ENCODE data around the gene GRB14. TPM values are rescaled to one million over a fixed set of nuclear protein-coding genes. Genes with fewer than 3 reads are reported as not detected.

Gene GRB14
- total and polyA plus RNA-seq, 2 of the 13 experiments (the other 11 are each of a cell fraction or from before 2014, with no cell fraction given), result 4.6 to 5.8 TPM

GRCh38 chr2:164661349-164661748, 40.1 kb upstream of the GRB14 start:
- Histone ChIP-seq H3K9ac (ENCODE audit: insufficient read depth, low read depth, low read length) (no peak overlapping the region), H3K4me3 (replicated peaks in 1 of 3; ENCODE audit: insufficient read depth in 1 of 3, low read depth in 2 of 3, low read length in 3 of 3) (no peak overlapping the region), H3K9me3 (ENCODE audit: low read length) (no peaks in the 10 kb centered on the region), H3K79me2 (ENCODE audit: insufficient read depth, low read length) (no peaks in the 10 kb centered on the region), H2AFZ (ENCODE audit: low read length) (no peak overlapping the region), H3K36me3 (replicated peaks in 1 of 2; ENCODE audit: control insufficient read depth in 1 of 2, insufficient read depth in 2 of 2, low read length in 2 of 2) (no peaks in the 10 kb centered on the region), H3K27ac (ENCODE audit: extremely low read length, insufficient read depth, low read length) (no peak overlapping the region), H4K20me1 (ENCODE audit: insufficient read depth, low read length) (no peaks in the 10 kb centered on the region), H3K4me2 (ENCODE audit: low read depth, low read length) (no peak overlapping the region), H3K27me3 (ENCODE audit: control insufficient read depth in 1 of 2, insufficient read depth in 2 of 2, low read length in 2 of 2) (no peaks in the 10 kb centered on the region), H3K4me1 (ENCODE audit: insufficient read depth, low read length) (no peaks in the 10 kb centered on the region)
- ATAC-seq, result no peak
- BruUV-seq (replicated peaks), result no TSS peak
- POLR2A ChIA-PET, result no interaction called here
- CTCF ChIA-PET (ENCODE audit: low intra/inter-chr PET ratio, low total read pairs), result no interaction called here
- TF ChIP-seq ZNF430 (CRISPR knock-in tag; IDR thresholded peaks at IDR 0.05) (no peak), ZNF841 (CRISPR knock-in tag; IDR thresholded peaks at IDR 0.05; ENCODE audit: borderline replicate concordance) (no peak), ZNF569 (CRISPR knock-in tag; IDR thresholded peaks at IDR 0.05; ENCODE audit: borderline replicate concordance) (no peak), ZNF543 (CRISPR knock-in tag; IDR thresholded peaks at IDR 0.05) (no peak), CEBPG (CRISPR knock-in tag; IDR thresholded peaks at IDR 0.05) (peak; percentile 33; the same call in 1 of the 2 replicates), PTBP1 (IDR thresholded peaks at IDR 0.05; ENCODE audit: low read depth, low read length, poor library complexity, severe bottlenecking) (no peak), ZNF563 (CRISPR knock-in tag; IDR thresholded peaks at IDR 0.05) (no peak), RORA (CRISPR knock-in tag; IDR thresholded peaks at IDR 0.05) (no peak), KLF15 (CRISPR knock-in tag; IDR thresholded peaks at IDR 0.05; ENCODE audit: borderline replicate concordance) (no peak), RXRA (CRISPR knock-in tag; IDR thresholded peaks at IDR 0.05) (no peak), ZNF296 (CRISPR knock-in tag; conservative IDR thresholded peaks at IDR 0.05) (no peak), ZNF549 (CRISPR knock-in tag; IDR thresholded peaks at IDR 0.05) (no peak), CEBPB (IDR thresholded peaks at IDR 0.05; ENCODE audit: borderline replicate concordance, low read depth, low read length) (peak; percentile 81), AKNA (CRISPR knock-in tag; IDR thresholded peaks at IDR 0.05; ENCODE audit: borderline replicate concordance) (no peak)
- TF ChIP-seq, protein P1, sequence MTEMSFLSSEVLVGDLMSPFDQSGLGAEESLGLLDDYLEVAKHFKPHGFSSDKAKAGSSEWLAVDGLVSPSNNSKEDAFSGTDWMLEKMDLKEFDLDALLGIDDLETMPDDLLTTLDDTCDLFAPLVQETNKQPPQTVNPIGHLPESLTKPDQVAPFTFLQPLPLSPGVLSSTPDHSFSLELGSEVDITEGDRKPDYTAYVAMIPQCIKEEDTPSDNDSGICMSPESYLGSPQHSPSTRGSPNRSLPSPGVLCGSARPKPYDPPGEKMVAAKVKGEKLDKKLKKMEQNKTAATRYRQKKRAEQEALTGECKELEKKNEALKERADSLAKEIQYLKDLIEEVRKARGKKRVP (CRISPR knock-in tag; IDR thresholded peaks at IDR 0.05), result peak; percentile 65 to 89; a peak in 3 of 4 replicates
- FAIRE-seq, result no peak
- in situ Hi-C loops (cut with HindIII; ENCODE audit: extremely low pct_ligation_motif_present, low pct_unique_long_range_greater_than_20kb), result no loop called here
- intact Hi-C loops (cut with micrococcal nuclease; ENCODE audit: unreplicated experiment), result no loop called here
- DNase-seq (ENCODE audit: low spot score), result no peak
